GM12864 (cell line): Measurements from ENCODE around the gene DNAJB1.

ENCODE experiments used
- DNase-seq: peaks from one replicate; pipeline ENCODE4 v3.0.0-alpha.2; 2011; ENCODE audit warnings: low read depth
- H3K4me3 ChIP-seq: 2 replicates; pipeline ENCODE4 v1.5.1; 2011; ENCODE audit warnings: mild to moderate bottlenecking, low read depth, low read length, control low read depth
- CTCF ChIP-seq: IDR thresholded peaks from 2 replicates; pipeline ENCODE4 v1.5.1; 2011; ENCODE audit warnings: low read depth, mild to moderate bottlenecking, moderate library complexity, low read length, control low read depth, inconsistent platforms; ENCODE audit errors: missing control alignments

Gene DNAJB1

GRCh38 chr19:14497228-14497921 is 20.8 kb downstream of the DNAJB1 start:
- no peak overlapping the region for H3K4me3 ChIP-seq
- no peak for TF ChIP-seq CTCF
- no peak for DNase-seq

GRCh38 chr19:14496834-14497227 is 21.4 kb downstream of the DNAJB1 start:
- no peak for TF ChIP-seq CTCF
- no peak for DNase-seq
- H3K4me3 ChIP-seq, result no peak overlapping the region; the same call in 1 of the 2 replicates

- no peak for TF ChIP-seq CTCF
- peak within 1 kb of the TSS; percentile 70 for H3K4me3 ChIP-seq
- DNase-seq, result no peak
Observed at GRCh38 chr19:14496029-14496833, 22.0 kb downstream of the DNAJB1 start, which contains the start of gene GIPC1. GIPC1 (minus strand) TSS chr19:14496127; CDS start chr19:14482976, 13,151 bp downstream.

GRCh38 chr19:14495672-14496028 is 22.5 kb downstream of the DNAJB1 start:
- H3K4me3 ChIP-seq, result peak overlapping the region; percentile 70
- no peak for DNase-seq
- TF ChIP-seq CTCF, result no peak

GRCh38 chr19:14494910-14495671 is 23.1 kb downstream of the DNAJB1 start:
- H3K4me3 ChIP-seq, result peak overlapping the region; percentile 70
- TF ChIP-seq CTCF, result no peak
- no peak for DNase-seq

GRCh38 chr19:14494411-14494810 is 23.8 kb downstream of the DNAJB1 start:
- H3K4me3 ChIP-seq, result no peak overlapping the region
- DNase-seq, result no peak
- TF ChIP-seq CTCF, result no peak
